K562 (cell line): ENCODE data around the gene LBX1. TPM values are rescaled to one million over a fixed set of nuclear protein-coding genes. Genes with fewer than 3 reads are reported as not detected.

Experiments
- ATAC-seq: fragments of 200-7000 bp; cut with Tn5 transposase; 3 replicates; pipeline ENCODE4 v1.9.1; 2020; ENCODE audit warnings: moderate library complexity
- Bru-seq: library from RNA; stranded (reverse); fragments of 400-500 nt; gene quantifications from one replicate; lab custom pipeline; 2021; lab: Mats Ljungman, UMichigan
- BruChase-seq, 2 experiments: library from RNA; stranded (reverse); fragments of 400-500 nt; gene quantifications; one replicate each; lab custom pipeline; 2021; lab: Mats Ljungman, UMichigan
- BruUV-seq: library from RNA; stranded (reverse); fragments of 400-500 nt; replicated peaks from 2 replicates; lab custom pipeline; 2021; lab: Mats Ljungman, UMichigan
- CTCF ChIA-PET: fragments of 300-600 bp; formaldehyde crosslinking; extraction: SDS; loops from one replicate; lab custom pipeline; 2021; ENCODE audit warnings: low intra/inter-chr PET ratio; lab: Yijun Ruan, JAX
- POLR2A ChIA-PET: fragments of 300-600, 350-650 bp; sonication (Branson Sonifier 250); formaldehyde crosslinking; extraction: SDS; loops from one replicate; lab custom pipeline; 2021; ENCODE audit warnings: antibody characterized with exemption, inconsistent platforms; lab: Yijun Ruan, JAX
- DNase-seq, 4 experiments: peaks; one replicate each; pipeline versions ENCODE4 v3.0.0 to v3.0.0-alpha.2; 2011 to 2018; ENCODE audit warnings: low spot score in 3 of 4, mixed read lengths in 3 of 4; ENCODE audit errors: extremely low read depth in 1 of 4
- FAIRE-seq: peaks from 2 replicates; lab custom pipeline; 2011; peaks lifted over from hg19 to GRCh38; lab: Jason Lieb, UNC
- H2AFZ ChIP-seq: 2 replicates; pipeline ENCODE4 v1.6.0; 2011; ENCODE audit warnings: low read depth, low read length, control low read depth, inconsistent platforms
- H3K27ac ChIP-seq: fragments of 200-600 bp; 3 replicates; pipeline ENCODE4 v1.8.0; 2011; ENCODE audit warnings: low read depth, mild to moderate bottlenecking, control low read depth, inconsistent platforms, low read length, moderate library complexity, mixed read lengths; ENCODE audit errors: extremely low read depth
- H3K27me3 ChIP-seq, 2 experiments: fragments of 300-600 bp in 1 of 2; 2 replicates in 1 of 2; 3 replicates in 1 of 2; pipeline versions ENCODE4 v1.6.0 to v1.8.0; 2011; ENCODE audit warnings: inconsistent platforms in 2 of 2, low read length in 2 of 2, mild to moderate bottlenecking in 1 of 2, mixed read lengths in 1 of 2, moderate library complexity in 1 of 2; ENCODE audit not compliant: control insufficient read depth in 2 of 2, insufficient read depth in 2 of 2
- H3K36me3 ChIP-seq: fragments of 300-600 bp; 3 replicates; pipeline ENCODE4 v1.8.0; 2011; ENCODE audit warnings: mild to moderate bottlenecking, low read length, inconsistent platforms; ENCODE audit not compliant: control insufficient read depth, insufficient read depth
- H3K4me1 ChIP-seq, 2 experiments: fragments of 200-600 bp in 1 of 2; replicated peaks in 1 of 2; 2 replicates in 1 of 2; 3 replicates in 1 of 2; pipeline versions ENCODE4 v1.5.1 to v1.8.0; 2011; ENCODE audit warnings: inconsistent platforms in 2 of 2, low read length in 2 of 2, mild to moderate bottlenecking in 1 of 2, mixed read lengths in 1 of 2, moderate library complexity in 1 of 2; ENCODE audit not compliant: control insufficient read depth in 2 of 2, insufficient read depth in 2 of 2
- H3K4me2 ChIP-seq: 2 replicates; pipeline ENCODE4 v1.6.1; 2011; ENCODE audit warnings: low read length, control low read depth, inconsistent platforms, mixed read lengths; ENCODE audit not compliant: insufficient read depth
- H3K4me3 ChIP-seq: fragments of 200-600 bp; sonication (generic), shearing (Covaris generic); 2 replicates; pipeline ENCODE4 v1.5.1; 2016; ENCODE audit warnings: control low read depth, inconsistent platforms
- H3K79me2 ChIP-seq: fragments of 200-600 bp; 3 replicates; pipeline ENCODE4 v1.8.0; 2011; ENCODE audit warnings: low read length, inconsistent platforms; ENCODE audit not compliant: control insufficient read depth, insufficient read depth
- H3K9ac ChIP-seq, 2 experiments: 2 replicates each; pipeline versions ENCODE4 v1.6.0 to v1.6.1; 2011; ENCODE audit warnings: low read depth in 2 of 2, low read length in 2 of 2, control low read depth in 1 of 2, inconsistent platforms in 1 of 2, mild to moderate bottlenecking in 1 of 2, mixed read lengths in 1 of 2; ENCODE audit not compliant: insufficient read depth in 1 of 2
- H3K9me1 ChIP-seq: one replicate; pipeline ENCODE4 v1.6.0; 2011; ENCODE audit warnings: inconsistent platforms, mild to moderate bottlenecking, low read length, moderate library complexity; ENCODE audit not compliant: control insufficient read depth, insufficient read depth
- H3K9me3 ChIP-seq: replicated peaks from 2 replicates; pipeline ENCODE4 v1.5.1; 2011; ENCODE audit warnings: low read depth, low read length, inconsistent platforms; ENCODE audit not compliant: control insufficient read depth, insufficient read depth
- H4K20me1 ChIP-seq: replicated peaks from 2 replicates; pipeline ENCODE4 v1.6.1; 2011; ENCODE audit warnings: low read length, inconsistent platforms, mixed read lengths; ENCODE audit not compliant: control insufficient read depth, insufficient read depth
- BRD4 ChIP-seq: fragments of 200-600 bp; sonication (generic); IDR thresholded peaks from 2 replicates; pipeline ENCODE4 v1.6.1; 2017; ENCODE audit warnings: inconsistent platforms
- XRCC3 ChIP-seq: fragments of 450-650 bp; IDR thresholded peaks from 2 replicates; pipeline ENCODE4 v1.6.1; 2017; ENCODE audit warnings: mild to moderate bottlenecking, moderate library complexity
- WGBS: fragments of 100-300 bp; shearing (Covaris generic); methylation state at CpG from one replicate; pipeline ENCODE4 v1.1.6; 2016; ENCODE audit warnings: low coverage, mixed read lengths; ENCODE audit not compliant: insufficient coverage; ENCODE audit errors: missing lambda C conversion rate; 5-methylcytosine and 5-hydroxymethylcytosine counted together
- in situ Hi-C: fragments of 300-500 bp; cut with MboI; formaldehyde crosslinking; loops from 4 replicates; pipeline ENCODE4 v1.15.0; 2018; ENCODE audit warnings: inconsistent platforms, mixed read lengths
- intact Hi-C: fragments of 100-400 bp; cut with micrococcal nuclease; formaldehyde crosslinking; loops from 2 replicates; pipeline ENCODE4 v1.14.2; 2022
- long read RNA-seq, 3 experiments: library from polyadenylated mRNA in 2 of 3; library from RNA in 1 of 3; unstranded in 2 of 3; stranded (forward) in 1 of 3; transcript quantifications; one replicate each; pipeline ENCODE4 v2.0.0, GENCODE V29; 2019 to 2022
- polyA minus RNA-seq, 3 experiments: library from RNA; depleted of rRNA, polyadenylated mRNA; stranded (reverse); fragments of >200 nt; gene quantifications; 2 replicates each; pipeline ENCODE4 v1.2.3, GENCODE V29; 2011
- polyA plus RNA-seq, 8 experiments: library from polyadenylated mRNA; depleted of rRNA in 4 of 8; stranded (reverse) in 5 of 8; unstranded in 3 of 8; fragments of >200 nt; fragmentation: Nextera tagmentation in 2 of 8; fragmentation: Illumina TruSeq in 1 of 8; extraction: Ambion mirVana in 2 of 8; extraction: Trizol in 1 of 8; gene quantifications; 2 replicates each; pipeline versions ENCODE4 v1.2.1 to v1.2.3, GENCODE V29; 2011 to 2014; ENCODE audit warnings: inconsistent platforms in 1 of 8, missing spikeins in 1 of 8
- total RNA-seq, 7 experiments: library from RNA; depleted of rRNA in 6 of 7; stranded (reverse); fragments of >200 nt in 6 of 7; fragmentation: Illumina TruSeq in 2 of 7; extraction: Trizol in 2 of 7; gene quantifications; 2 replicates each; pipeline versions ENCODE4 v1.2.1 to v1.2.3, GENCODE V29; 2011 to 2021; ENCODE audit warnings: low replicate concordance in 1 of 7

Gene LBX1
- total RNA-seq (2011; cell fraction: chromatin; rRNA removed; ENCODE audit: low replicate concordance), result not detected in 2 replicates
- not detected in 2 replicates for total RNA-seq (2011; cell fraction: nucleolus; rRNA removed)
- not detected in 2 replicates for total RNA-seq (2011; cell fraction: nucleoplasm; rRNA removed)
- total RNA-seq (2014; rRNA removed) (not detected in 2 replicates), total RNA-seq (2014; rRNA removed; fragmentation: Illumina TruSeq; extraction: Trizol) (not detected in 2 replicates), total RNA-seq (2015; rRNA removed; fragmentation: Illumina TruSeq; extraction: Trizol) (not detected in 2 replicates), total RNA-seq (2021) (not detected in 2 replicates), polyA plus RNA-seq (2011; rRNA removed) (not detected in 2 replicates), polyA plus RNA-seq (2014; fragmentation: Illumina TruSeq; extraction: Trizol) (not detected in 2 replicates), polyA plus RNA-seq (2014; fragmentation: Nextera tagmentation; extraction: Ambion mirVana) (not detected), polyA plus RNA-seq (2014; rRNA removed) (not detected in 2 replicates), polyA minus RNA-seq (2011; rRNA and poly(A)+ RNA removed) (not detected in 2 replicates), Bru-seq, nascent RNA (not detected), BruChase-seq, experiment 1, labeled RNA remaining after a 2-hour chase (not detected), BruChase-seq, experiment 2, labeled RNA remaining after a 6-hour chase (not detected)
- not detected in 2 replicates for polyA plus RNA-seq (2011; cell fraction: cytosol; rRNA removed)
- polyA plus RNA-seq (2011; cell fraction: nucleus; rRNA removed), result not detected in 2 replicates
- polyA plus RNA-seq (2012), result not detected in 2 replicates
- not detected in 2 replicates for polyA minus RNA-seq (2011; cell fraction: cytosol; rRNA and poly(A)+ RNA removed)
- not detected in 2 replicates for polyA minus RNA-seq (2011; cell fraction: nucleus; rRNA and poly(A)+ RNA removed)
- long read RNA-seq, experiment 1, result 0 reads
- long read RNA-seq, experiment 2, result 0 reads
- long read RNA-seq, experiment 3, result 0 reads

- Histone ChIP-seq H3K9me3 (no peaks in the 10 kb centered on the region), H3K27me3 (peaks cover 36 to 88% of the 10 kb centered on the region in 2 experiments; a peak in 3 of 5 replicates), H2AFZ (no peak within 1 kb of the TSS), H3K9ac (no peak within 1 kb of the TSS), H3K9me1 (no peaks in the 10 kb centered on the region)
- in situ Hi-C loops, result no loop called here
- CTCF ChIA-PET, result no interaction called here
- ATAC-seq (no peak), FAIRE-seq (no peak)
- 9% methylated on average over 14 of the region's 63 CpGs for WGBS
- TF ChIP-seq XRCC3 (no peak), BRD4 (no peak)
- TF ChIP-seq, all 486 proteins: peak for 0
- peaks cover 0 to 30% of the 10 kb centered on the region in 2 experiments; a peak in 2 of 5 replicates for H3K4me1 ChIP-seq
- BruUV-seq, result no TSS peak
- H3K36me3 ChIP-seq, result no peaks in the 10 kb centered on the region
- no peak within 1 kb of the TSS for H3K4me2 ChIP-seq
- no peaks in the 10 kb centered on the region for H3K79me2 ChIP-seq
- no peak within 1 kb of the TSS for H3K27ac ChIP-seq
- POLR2A ChIA-PET, result interaction anchor here (0.6 kb wide), 1 partner anchor 540 kb away, joined by 4 read pairs; no protein-coding TSS in a partner anchor
- no peak for DNase-seq
- no peak within 1 kb of the TSS for H3K4me3 ChIP-seq
- intact Hi-C loops, result no loop called here
- H4K20me1 ChIP-seq, result no peaks in the 10 kb centered on the region
These were observed at the start of gene LBX1 for GRCh38 chr10:101229266-101230182. LBX1 (minus strand) TSS chr10:101229463; CDS start chr10:101228815, 648 bp downstream.
